ENCODE data around the gene ATP8A2. TPM values are rescaled to one million over a fixed set of nuclear protein-coding genes. Genes with fewer than 3 reads are reported as not detected.

The ATP8A2 gene
- total RNA-seq, 2 donors from 2014 or later = 1.6 to 2.9 TPM

DNA sequence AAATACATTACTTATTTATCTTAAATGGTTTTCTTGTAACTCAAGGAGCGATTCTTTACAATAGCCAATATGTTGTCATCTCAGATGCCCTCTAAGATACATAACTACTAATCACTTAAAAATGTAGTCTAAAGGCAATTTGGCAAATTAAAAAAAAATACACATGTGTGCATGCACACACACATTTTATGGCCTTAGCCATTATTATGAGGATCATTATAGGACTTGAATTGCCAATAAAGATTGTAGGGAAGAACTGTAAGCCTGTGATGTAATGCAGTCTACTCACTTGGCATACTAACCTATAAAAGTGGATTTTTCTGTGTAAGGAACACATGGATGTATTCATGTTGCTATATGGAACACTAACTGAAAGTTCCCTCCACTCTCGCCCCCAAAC lies 405.7 kb downstream of the ATP8A2 start:
- H3K4me3 Mint-ChIP-seq = no peak overlapping the region
- H3K27ac Mint-ChIP-seq = no peak overlapping the region
- Histone ChIP-seq H3K9me3 (ENCODE audit: control insufficient read depth, low read length) (no peaks in the 10 kb centered on the region), H3K27ac (ENCODE audit: low read depth, low read length) (no peak overlapping the region), H3K4me1 (ENCODE audit: control insufficient read depth, insufficient read depth, low read length) (peaks cover 29% of the 10 kb centered on the region), H3K36me3 (ENCODE audit: control insufficient read depth, insufficient read depth, low read length) (no peaks in the 10 kb centered on the region), H3K4me3 (ENCODE audit: low read length) (peak overlapping the region; percentile 64), H3K9ac (ENCODE audit: extremely low read depth, low read length, poor library complexity, severe bottlenecking) (no peak overlapping the region), H3K27me3 (ENCODE audit: control insufficient read depth, insufficient read depth, low read length, poor library complexity, severe bottlenecking) (no peaks in the 10 kb centered on the region)
- no peak for DNase-seq
- no peaks in the 10 kb centered on the region for H3K36me3 Mint-ChIP-seq (ENCODE audit: low read depth)
- WGBS, 2 experiments (ENCODE audit: insufficient coverage in 1 of 2, insufficient read length in 1 of 2) = 100% methylated on average over 1 of the region's 2 CpGs; no CpG with 5 or more reads in 1 of the 2 experiments
- H3K4me1 Mint-ChIP-seq = peaks cover 43% of the 10 kb centered on the region
- H3K9me3 Mint-ChIP-seq = peaks cover 10% of the 10 kb centered on the region
- TF ChIP-seq, protein P1, sequence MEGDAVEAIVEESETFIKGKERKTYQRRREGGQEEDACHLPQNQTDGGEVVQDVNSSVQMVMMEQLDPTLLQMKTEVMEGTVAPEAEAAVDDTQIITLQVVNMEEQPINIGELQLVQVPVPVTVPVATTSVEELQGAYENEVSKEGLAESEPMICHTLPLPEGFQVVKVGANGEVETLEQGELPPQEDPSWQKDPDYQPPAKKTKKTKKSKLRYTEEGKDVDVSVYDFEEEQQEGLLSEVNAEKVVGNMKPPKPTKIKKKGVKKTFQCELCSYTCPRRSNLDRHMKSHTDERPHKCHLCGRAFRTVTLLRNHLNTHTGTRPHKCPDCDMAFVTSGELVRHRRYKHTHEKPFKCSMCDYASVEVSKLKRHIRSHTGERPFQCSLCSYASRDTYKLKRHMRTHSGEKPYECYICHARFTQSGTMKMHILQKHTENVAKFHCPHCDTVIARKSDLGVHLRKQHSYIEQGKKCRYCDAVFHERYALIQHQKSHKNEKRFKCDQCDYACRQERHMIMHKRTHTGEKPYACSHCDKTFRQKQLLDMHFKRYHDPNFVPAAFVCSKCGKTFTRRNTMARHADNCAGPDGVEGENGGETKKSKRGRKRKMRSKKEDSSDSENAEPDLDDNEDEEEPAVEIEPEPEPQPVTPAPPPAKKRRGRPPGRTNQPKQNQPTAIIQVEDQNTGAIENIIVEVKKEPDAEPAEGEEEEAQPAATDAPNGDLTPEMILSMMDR (conservative IDR thresholded peaks at IDR 0.05) = no peak
- no peaks in the 10 kb centered on the region for H3K27me3 Mint-ChIP-seq (ENCODE audit: insufficient read depth)

- Mint-ChIP-seq H3K27ac (no peak overlapping the region), H3K4me3 (no peak overlapping the region), H3K27me3 (ENCODE audit: insufficient read depth) (no peaks in the 10 kb centered on the region), H3K4me1 (peaks cover 43% of the 10 kb centered on the region), H3K9me3 (peaks cover 9% of the 10 kb centered on the region), H3K36me3 (ENCODE audit: low read depth) (no peaks in the 10 kb centered on the region)
- peak overlapping the region; percentile 64 for H3K4me3 ChIP-seq (ENCODE audit: low read length)
- peak overlapping the region; percentile 5 for H3K27ac ChIP-seq (ENCODE audit: low read depth, low read length)
- H3K9me3 ChIP-seq (ENCODE audit: control insufficient read depth, low read length) = no peaks in the 10 kb centered on the region
- WGBS, 2 experiments (ENCODE audit: insufficient coverage in 1 of 2, insufficient read length in 1 of 2) = 71 to 92% methylated on average over 4 to 7 of the region's 7 CpGs
- TF ChIP-seq, protein P1 (conservative IDR thresholded peaks at IDR 0.05) = no peak
- no peaks in the 10 kb centered on the region for H3K27me3 ChIP-seq (ENCODE audit: control insufficient read depth, insufficient read depth, low read length, poor library complexity, severe bottlenecking)
- H3K9ac ChIP-seq (ENCODE audit: extremely low read depth, low read length, poor library complexity, severe bottlenecking) = no peak overlapping the region
- DNase-seq = no peak
- H3K36me3 ChIP-seq (ENCODE audit: control insufficient read depth, insufficient read depth, low read length) = no peaks in the 10 kb centered on the region
- peaks cover 29% of the 10 kb centered on the region for H3K4me1 ChIP-seq (ENCODE audit: control insufficient read depth, insufficient read depth, low read length)
Measured at GRCh38 chr13:25778365-25778764, 406.6 kb downstream of the ATP8A2 start.

- Mint-ChIP-seq H3K9me3 (peaks cover 5% of the 10 kb centered on the region), H3K27ac (no peak overlapping the region), H3K4me3 (no peak overlapping the region), H3K27me3 (ENCODE audit: insufficient read depth) (no peaks in the 10 kb centered on the region), H3K36me3 (ENCODE audit: low read depth) (no peaks in the 10 kb centered on the region), H3K4me1 (peaks cover 43% of the 10 kb centered on the region)
- Histone ChIP-seq H3K27ac (ENCODE audit: low read depth, low read length) (peak overlapping the region; percentile 5), H3K27me3 (ENCODE audit: control insufficient read depth, insufficient read depth, low read length, poor library complexity, severe bottlenecking) (no peaks in the 10 kb centered on the region), H3K9me3 (ENCODE audit: control insufficient read depth, low read length) (no peaks in the 10 kb centered on the region), H3K4me3 (ENCODE audit: low read length) (no peak overlapping the region), H3K4me1 (ENCODE audit: control insufficient read depth, insufficient read depth, low read length) (peaks cover 29% of the 10 kb centered on the region), H3K36me3 (ENCODE audit: control insufficient read depth, insufficient read depth, low read length) (no peaks in the 10 kb centered on the region), H3K9ac (ENCODE audit: extremely low read depth, low read length, poor library complexity, severe bottlenecking) (no peak overlapping the region)
- WGBS, 2 experiments (ENCODE audit: insufficient coverage in 1 of 2, insufficient read length in 1 of 2) = 86 to 92% methylated on average over 2 to 4 of the region's 4 CpGs
- no peak for DNase-seq
- TF ChIP-seq, protein P1 (conservative IDR thresholded peaks at IDR 0.05) = no peak
Measured at GRCh38 chr13:25778808-25779305, 407.1 kb downstream of the ATP8A2 start.

Measured in endodermal cell (in vitro differentiated cells).